B cell (primary cell): ENCODE measurements around the gene FRMPD4. TPM values are rescaled to one million over a fixed set of nuclear protein-coding genes. Genes with fewer than 3 reads are reported as not detected.

Experiments
- ATAC-seq: fragments of 200-7000 bp; cut with Tn5 transposase; one replicate; pipeline ENCODE4 v1.10.0; 2021; ENCODE audit warnings: low read depth, mild to moderate bottlenecking, moderate number of reproducible peaks, moderate library complexity
- CTCF ChIA-PET: fragments of 350-600 bp; sonication (Branson Sonifier 250); formaldehyde crosslinking; loops from one replicate; lab custom pipeline; 2021; ENCODE audit warnings: antibody characterized with exemption, inconsistent platforms; lab: Charles Lee
- POLR2A ChIA-PET: fragments of 350-600 bp; sonication (Branson Sonifier 250); formaldehyde crosslinking; loops from one replicate; lab custom pipeline; 2021; ENCODE audit warnings: antibody characterized with exemption; lab: Charles Lee
- DNase-seq: peaks from one replicate; pipeline ENCODE4 v3.0.0; 2013
- H2AFZ ChIP-seq: 2 replicates; pipeline ENCODE4 v1.6.1; 2012; ENCODE audit warnings: mild to moderate bottlenecking, low read depth, low read length; ENCODE audit not compliant: insufficient read depth, poor library complexity, severe bottlenecking
- H3K27ac ChIP-seq, 2 donors: 1 replicate in 1 of 2; 2 replicates in 1 of 2; pipeline ENCODE4 v1.5.1; 2012 to 2013; ENCODE audit warnings: low read length in 2 of 2, mild to moderate bottlenecking in 2 of 2, moderate library complexity in 1 of 2
- H3K27me3 ChIP-seq, 4 experiments: fragments of 200-600 bp in 1 of 4; sonication (generic) in 1 of 4; replicated peaks in 1 of 4; 1 replicate in 2 of 4; 2 replicates in 2 of 4; pipeline versions ENCODE4 v1.6.1 to v1.7.0; 2013 to 2016; ENCODE audit warnings: low read length in 3 of 4, mild to moderate bottlenecking in 2 of 4, mixed read lengths in 1 of 4, moderate library complexity in 1 of 4; ENCODE audit not compliant: insufficient read depth in 4 of 4, control insufficient read depth in 3 of 4; ENCODE audit errors: control extremely low read depth in 1 of 4
- H3K36me3 ChIP-seq, 2 experiments: replicated peaks in 1 of 2; 1 replicate in 1 of 2; 2 replicates in 1 of 2; pipeline versions ENCODE4 v1.6.1 to v1.7.1; 2013; ENCODE audit warnings: low read length in 1 of 2; ENCODE audit not compliant: insufficient read depth in 2 of 2, control insufficient read depth in 1 of 2; ENCODE audit errors: control extremely low read depth in 1 of 2, extremely low read depth in 1 of 2
- H3K4me1 ChIP-seq, 2 donors: fragments of 200-600 bp in 1 of 2; sonication (generic) in 1 of 2; 1 replicate in 1 of 2; 2 replicates in 1 of 2; pipeline versions ENCODE4 v1.5.1 to v1.6.1; 2013 to 2017; ENCODE audit warnings: low read length in 2 of 2; ENCODE audit not compliant: control insufficient read depth in 2 of 2, insufficient read depth in 2 of 2
- H3K4me2 ChIP-seq: replicated peaks from 2 replicates; pipeline ENCODE3; 2012; ENCODE audit warnings: mild to moderate bottlenecking, low read depth, low read length; ENCODE audit not compliant: poor library complexity, severe bottlenecking
- H3K4me3 ChIP-seq, 5 experiments: fragments of 200-600 bp in 1 of 5; sonication (generic) in 1 of 5; 1 replicate in 3 of 5; 2 replicates in 2 of 5; pipeline versions ENCODE4 v1.5.1 to v1.7.0; 2011 to 2016; ENCODE audit warnings: low read length in 4 of 5, mild to moderate bottlenecking in 4 of 5, low read depth in 2 of 5, control low read depth in 1 of 5, moderate library complexity in 1 of 5; ENCODE audit not compliant: insufficient read depth in 1 of 5; ENCODE audit errors: control extremely low read depth in 1 of 5, extremely low read depth in 1 of 5
- H3K79me2 ChIP-seq: fragments of 200-600 bp; sonication (generic); one replicate; pipeline ENCODE4 v1.6.0; 2016; ENCODE audit warnings: low read length; ENCODE audit not compliant: control insufficient read depth, insufficient read depth
- H3K9ac ChIP-seq: fragments of 200-600 bp; sonication (generic); 2 replicates; pipeline ENCODE4 v1.6.1; 2017; ENCODE audit warnings: mild to moderate bottlenecking, low read length, moderate library complexity
- H3K9me3 ChIP-seq, 3 donors: one replicate each; pipeline versions ENCODE4 v1.6.1 to v1.7.1; 2013; ENCODE audit warnings: low read length in 2 of 3; ENCODE audit not compliant: control insufficient read depth in 2 of 3, insufficient read depth in 1 of 3; ENCODE audit errors: control extremely low read depth in 1 of 3
- H4K20me1 ChIP-seq: 2 replicates; pipeline ENCODE4 v1.6.0; 2012; ENCODE audit warnings: mild to moderate bottlenecking, low read length; ENCODE audit not compliant: insufficient read depth, control insufficient read depth, poor library complexity, severe bottlenecking
- H3K27ac Mint-ChIP-seq: one replicate; pipeline ENCODE4 v1.8.0; 2021; ENCODE audit warnings: mixed read lengths
- H3K27me3 Mint-ChIP-seq: one replicate; pipeline ENCODE4 v1.8.0; 2021; ENCODE audit warnings: mixed read lengths
- H3K4me1 Mint-ChIP-seq: one replicate; pipeline ENCODE4 v1.8.0; 2021; ENCODE audit warnings: mixed read lengths
- H3K4me3 Mint-ChIP-seq: one replicate; pipeline ENCODE4 v1.8.0; 2021; ENCODE audit warnings: mixed read lengths
- H3K9me3 Mint-ChIP-seq: one replicate; pipeline ENCODE4 v1.8.0; 2022; ENCODE audit warnings: mixed read lengths; ENCODE audit not compliant: insufficient read depth
- EZH2 ChIP-seq: IDR thresholded peaks from 2 replicates; pipeline ENCODE4 v1.6.1; 2012; ENCODE audit warnings: borderline replicate concordance, low read depth, mild to moderate bottlenecking, moderate library complexity, low read length; ENCODE audit not compliant: insufficient read depth, poor library complexity, severe bottlenecking
- WGBS: methylation state at CpG from one replicate; pipeline ENCODE4 v1.1.5; 2013; ENCODE audit warnings: missing lambda C conversion rate; ENCODE audit not compliant: insufficient coverage; 5-methylcytosine and 5-hydroxymethylcytosine counted together
- intact Hi-C: fragments of 100-400 bp; cut with micrococcal nuclease; formaldehyde crosslinking; loops from one replicate; pipeline ENCODE4 v1.10.0; 2022
- polyA plus RNA-seq: library from polyadenylated mRNA; depleted of rRNA; stranded (reverse); fragments of >200 nt; gene quantifications from 2 replicates; pipeline ENCODE4 v1.2.3, GENCODE V29; 2012
- total RNA-seq, 2 donors: library from RNA; stranded (reverse); fragments of 120-200 nt in 1 of 2; gene quantifications; 1 replicate in 1 of 2; 2 replicates in 1 of 2; pipeline versions ENCODE4 v1.2.3 to v1.2.4, GENCODE V29; 2013 to 2022
- TF ChIP-seq, protein P1 (sequence below): fragments of 200-600 bp; IDR thresholded peaks from one replicate; pipeline ENCODE4 v1.8.0; 2022; ENCODE audit warnings: antibody characterized with exemption, mild to moderate bottlenecking

The FRMPD4 gene
- total and polyA plus RNA-seq, 2 donors (not counting 1 experiment from before 2014, with no cell fraction given) = not detected

DNA sequence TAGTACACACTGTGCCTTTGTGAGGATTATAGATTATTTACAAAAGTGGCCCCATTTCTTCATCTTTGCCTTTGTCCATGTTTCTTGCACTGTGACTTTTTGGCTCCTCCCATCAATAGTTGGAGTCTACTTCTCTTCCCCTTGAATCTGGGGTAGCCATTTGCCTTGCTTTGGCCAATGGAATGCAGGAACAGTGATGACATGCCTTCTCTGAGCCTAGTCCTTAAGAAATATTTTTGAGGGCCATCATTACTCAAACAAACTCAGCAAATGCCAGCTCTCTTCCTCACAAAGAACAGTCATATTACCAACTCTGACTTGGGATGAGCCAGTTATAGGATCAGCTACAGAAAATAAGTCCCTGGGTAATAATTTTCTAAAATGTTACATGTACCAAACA lies 189.6 kb downstream of the FRMPD4 start:
- Histone ChIP-seq H3K4me1 (no peaks in the 10 kb centered on the region), H3K9me3 (no peaks in the 10 kb centered on the region), H4K20me1 (no peaks in the 10 kb centered on the region), H3K9ac (no peak overlapping the region), H3K4me2 (no peak overlapping the region), H3K4me3 (no peak overlapping the region), H3K36me3 (no peaks in the 10 kb centered on the region), H3K27ac (no peak overlapping the region), H3K27me3 (no peaks in the 10 kb centered on the region), H3K79me2 (no peaks in the 10 kb centered on the region), H2AFZ (no peak overlapping the region)
- no peaks in the 10 kb centered on the region for H3K27me3 Mint-ChIP-seq
- intact Hi-C loops = no loop called here
- ATAC-seq (no peak), DNase-seq (no peak)
- no peaks in the 10 kb centered on the region for H3K9me3 Mint-ChIP-seq
- H3K27ac Mint-ChIP-seq = no peak overlapping the region
- POLR2A ChIA-PET = no interaction called here
- CTCF ChIA-PET = no interaction called here
- TF ChIP-seq, protein P1, sequence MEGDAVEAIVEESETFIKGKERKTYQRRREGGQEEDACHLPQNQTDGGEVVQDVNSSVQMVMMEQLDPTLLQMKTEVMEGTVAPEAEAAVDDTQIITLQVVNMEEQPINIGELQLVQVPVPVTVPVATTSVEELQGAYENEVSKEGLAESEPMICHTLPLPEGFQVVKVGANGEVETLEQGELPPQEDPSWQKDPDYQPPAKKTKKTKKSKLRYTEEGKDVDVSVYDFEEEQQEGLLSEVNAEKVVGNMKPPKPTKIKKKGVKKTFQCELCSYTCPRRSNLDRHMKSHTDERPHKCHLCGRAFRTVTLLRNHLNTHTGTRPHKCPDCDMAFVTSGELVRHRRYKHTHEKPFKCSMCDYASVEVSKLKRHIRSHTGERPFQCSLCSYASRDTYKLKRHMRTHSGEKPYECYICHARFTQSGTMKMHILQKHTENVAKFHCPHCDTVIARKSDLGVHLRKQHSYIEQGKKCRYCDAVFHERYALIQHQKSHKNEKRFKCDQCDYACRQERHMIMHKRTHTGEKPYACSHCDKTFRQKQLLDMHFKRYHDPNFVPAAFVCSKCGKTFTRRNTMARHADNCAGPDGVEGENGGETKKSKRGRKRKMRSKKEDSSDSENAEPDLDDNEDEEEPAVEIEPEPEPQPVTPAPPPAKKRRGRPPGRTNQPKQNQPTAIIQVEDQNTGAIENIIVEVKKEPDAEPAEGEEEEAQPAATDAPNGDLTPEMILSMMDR = no peak
- no peak for TF ChIP-seq EZH2
- no peaks in the 10 kb centered on the region for H3K4me1 Mint-ChIP-seq
- no peak overlapping the region for H3K4me3 Mint-ChIP-seq

DNA sequence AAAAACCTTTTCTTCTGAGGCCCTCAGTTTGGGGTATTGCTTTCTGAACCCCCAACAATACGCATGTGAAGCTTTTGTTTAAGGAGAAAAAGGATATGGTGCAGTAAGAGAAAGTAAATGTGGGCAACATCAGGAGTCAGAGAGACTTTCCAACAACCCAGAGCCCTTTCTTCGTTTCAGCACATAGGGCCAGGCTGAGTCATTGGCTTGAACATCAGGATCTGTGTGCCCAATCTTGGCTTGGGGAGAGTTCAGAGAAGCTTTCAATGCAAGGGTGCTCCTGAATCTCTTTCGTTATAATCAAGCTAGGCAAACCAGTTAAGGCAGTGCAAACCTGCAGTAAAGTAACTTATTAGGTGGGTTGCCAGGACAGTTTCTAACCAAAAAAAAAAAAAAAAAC lies 191.2 kb downstream of the FRMPD4 start:
- Mint-ChIP-seq H3K4me3 (no peak overlapping the region), H3K27ac (no peak overlapping the region), H3K27me3 (no peaks in the 10 kb centered on the region), H3K4me1 (no peaks in the 10 kb centered on the region), H3K9me3 (no peaks in the 10 kb centered on the region)
- Histone ChIP-seq H3K4me1 (no peaks in the 10 kb centered on the region), H3K9me3 (no peaks in the 10 kb centered on the region), H3K27ac (no peak overlapping the region), H3K36me3 (no peaks in the 10 kb centered on the region), H3K27me3 (no peaks in the 10 kb centered on the region), H4K20me1 (no peaks in the 10 kb centered on the region), H2AFZ (no peak overlapping the region), H3K4me2 (no peak overlapping the region), H3K4me3 (no peak overlapping the region), H3K79me2 (no peaks in the 10 kb centered on the region), H3K9ac (no peak overlapping the region)
- intact Hi-C loops = no loop called here
- ChIA-PET CTCF (no interaction called here), POLR2A (no interaction called here)
- WGBS = no CpG with 5 or more reads among the region's 3 CpGs
- DNase-seq (no peak), ATAC-seq (no peak)
- TF ChIP-seq, protein P1 = no peak
- TF ChIP-seq EZH2 = no peak
